Right lobe of liver (tissue), 4 donors: ENCODE data around the gene KDM4B.

Experiments
- POLR2A ChIP-seq: fragments of 450-650 bp; IDR thresholded peaks from one replicate; pipeline ENCODE4 v1.6.1; 2017; ENCODE audit warnings: antibody characterized with exemption, mild to moderate bottlenecking
- TF ChIP-seq, protein P1 (sequence below), 4 donors: fragments of 200-600 bp in 3 of 4; fragments of 450-650 bp in 1 of 4; IDR thresholded peaks; one replicate each; pipeline versions ENCODE4 v1.5.1 to v1.8.0; 2016 to 2022; ENCODE audit warnings: antibody characterized with exemption in 4 of 4, mild to moderate bottlenecking in 2 of 4
- donor health status: DM: no; HTN: no; CAD: no.
- donor health status: DM: no; HTN: no; CAD: no.
- donor health status: DM: no; HTN: yes; CAD: no.

DNA sequence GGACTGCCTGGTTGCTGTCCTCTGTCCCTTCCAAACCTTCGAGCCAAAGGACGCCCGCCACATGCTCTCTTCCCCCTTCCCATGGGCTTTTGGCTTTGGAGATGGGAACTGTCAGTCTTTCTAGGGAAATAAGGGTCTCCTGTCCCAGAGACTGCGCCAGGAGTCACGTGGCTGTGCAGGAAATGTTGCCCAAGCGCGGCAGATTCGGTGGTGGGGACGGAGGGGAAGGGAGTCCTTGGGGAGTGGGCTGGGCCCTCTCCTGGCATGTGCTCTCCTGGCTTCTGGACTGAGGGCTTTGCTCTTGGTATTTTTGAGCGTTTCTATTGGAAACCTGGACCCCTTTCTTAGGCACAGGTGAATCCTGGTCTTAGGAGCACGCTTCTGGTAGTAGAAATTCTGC, 103.2 kb downstream of the KDM4B start:
- TF ChIP-seq, protein P1, sequence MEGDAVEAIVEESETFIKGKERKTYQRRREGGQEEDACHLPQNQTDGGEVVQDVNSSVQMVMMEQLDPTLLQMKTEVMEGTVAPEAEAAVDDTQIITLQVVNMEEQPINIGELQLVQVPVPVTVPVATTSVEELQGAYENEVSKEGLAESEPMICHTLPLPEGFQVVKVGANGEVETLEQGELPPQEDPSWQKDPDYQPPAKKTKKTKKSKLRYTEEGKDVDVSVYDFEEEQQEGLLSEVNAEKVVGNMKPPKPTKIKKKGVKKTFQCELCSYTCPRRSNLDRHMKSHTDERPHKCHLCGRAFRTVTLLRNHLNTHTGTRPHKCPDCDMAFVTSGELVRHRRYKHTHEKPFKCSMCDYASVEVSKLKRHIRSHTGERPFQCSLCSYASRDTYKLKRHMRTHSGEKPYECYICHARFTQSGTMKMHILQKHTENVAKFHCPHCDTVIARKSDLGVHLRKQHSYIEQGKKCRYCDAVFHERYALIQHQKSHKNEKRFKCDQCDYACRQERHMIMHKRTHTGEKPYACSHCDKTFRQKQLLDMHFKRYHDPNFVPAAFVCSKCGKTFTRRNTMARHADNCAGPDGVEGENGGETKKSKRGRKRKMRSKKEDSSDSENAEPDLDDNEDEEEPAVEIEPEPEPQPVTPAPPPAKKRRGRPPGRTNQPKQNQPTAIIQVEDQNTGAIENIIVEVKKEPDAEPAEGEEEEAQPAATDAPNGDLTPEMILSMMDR (IDR thresholded peaks at IDR 0.05), result no peak
- TF ChIP-seq POLR2A, result no peak
